Astrocyte of the hippocampus (primary cell): ENCODE results near the gene FBLN7.
A peak's percentile ranks its signal among the peaks of the same experiment; 100 is the strongest.

Experiments used
- DNase-seq: peaks from one replicate; pipeline ENCODE4 v3.0.0; 2011; ENCODE audit warnings: low read depth, low spot score

FBLN7 gene

DNA sequence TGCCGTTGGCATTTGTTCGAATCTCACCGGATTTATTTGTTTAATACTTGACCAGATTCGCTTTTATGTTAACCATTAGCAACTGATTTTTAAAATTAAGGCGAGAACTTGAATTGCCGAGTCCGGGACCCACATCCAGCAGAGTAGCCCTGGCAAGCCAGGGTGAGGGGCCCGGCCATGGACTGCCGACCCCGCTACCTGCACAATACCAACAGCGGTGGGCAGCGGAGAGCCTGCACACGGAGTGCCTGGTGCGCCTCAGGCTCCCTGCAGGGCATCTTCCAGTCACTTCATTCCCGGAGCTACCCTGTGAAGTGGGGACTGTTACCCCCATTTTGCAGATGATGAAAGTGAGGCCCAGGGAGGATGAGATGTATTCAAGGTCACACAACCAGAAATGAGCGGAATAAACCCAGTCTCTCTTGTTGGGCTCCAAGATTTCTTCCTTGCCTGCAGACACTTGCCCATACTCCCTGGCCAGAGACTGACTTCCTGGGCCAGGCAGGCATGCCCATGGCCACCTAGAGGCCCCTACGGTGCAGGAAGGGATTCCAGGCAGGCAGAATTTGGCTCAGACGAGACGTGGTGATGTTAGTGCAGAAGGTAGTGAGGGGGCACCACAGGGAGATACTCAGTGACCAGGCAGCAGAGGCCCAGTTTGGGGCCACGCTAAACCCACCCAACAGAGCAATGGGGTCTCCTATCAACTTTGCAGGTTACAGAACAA, 2.9 kb downstream of the FBLN7 start:
- DNase-seq, result no peak

DNA sequence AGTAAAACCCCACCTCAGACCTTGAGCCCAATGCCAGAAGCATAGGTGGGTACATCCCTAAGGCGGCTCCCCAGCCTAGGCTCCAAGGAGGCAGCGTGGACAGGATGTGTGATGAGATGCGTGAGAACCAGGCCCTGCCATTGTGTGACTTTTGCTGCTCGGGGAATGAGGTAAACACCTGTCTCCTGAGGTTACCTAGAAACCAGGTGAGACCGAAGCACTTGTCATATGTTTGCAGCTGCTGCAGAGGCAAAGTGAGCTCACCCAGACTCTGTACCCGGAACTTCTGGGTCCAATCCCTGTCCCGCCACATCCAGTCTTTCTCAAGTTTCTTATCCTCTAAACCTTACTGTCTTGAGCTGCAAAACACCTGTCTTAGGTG, 3.4 kb downstream of the FBLN7 start:
- no peak for DNase-seq

DNA sequence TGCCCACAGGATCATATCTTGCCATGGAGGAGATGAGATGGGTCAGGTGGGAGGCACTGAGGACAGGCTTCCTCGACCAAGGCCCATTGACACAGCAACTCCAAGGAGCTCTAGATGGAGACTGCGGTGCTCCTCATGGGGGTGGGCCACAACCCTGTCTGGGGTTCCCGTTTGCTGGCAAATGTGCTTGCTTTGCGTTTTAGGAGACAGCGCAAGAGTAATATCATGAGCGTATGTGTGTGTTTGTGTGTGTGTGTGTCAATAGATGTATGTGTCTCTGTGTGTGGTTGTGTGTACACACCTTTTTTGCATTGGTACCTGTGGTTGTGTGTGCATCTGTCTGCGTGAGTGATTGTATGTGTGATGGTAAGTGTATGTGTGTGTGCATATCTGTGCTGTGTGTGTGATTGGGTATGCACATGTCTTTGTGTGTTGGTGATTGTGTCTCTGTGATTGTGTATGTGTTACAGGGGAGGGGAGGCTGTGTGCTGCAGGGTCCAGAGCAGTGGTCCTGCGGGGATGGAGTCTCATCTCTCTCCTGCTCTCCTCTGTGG, 4.4 kb downstream of the FBLN7 start:
- no peak for DNase-seq

- DNase-seq, result no peak
Measured at GRCh38 chr2:112143150-112143549, 5.0 kb downstream of the FBLN7 start.

- no peak for DNase-seq
Measured at GRCh38 chr2:112144966-112145365, 6.8 kb downstream of the FBLN7 start.

GRCh38 chr2:112147382-112148168, 9.4 kb downstream of the FBLN7 start:
- no peak for DNase-seq

GRCh38 chr2:112148477-112148876, 10.3 kb downstream of the FBLN7 start:
- no peak for DNase-seq

GRCh38 chr2:112149194-112149593, 11.0 kb downstream of the FBLN7 start:
- DNase-seq, result no peak

DNA sequence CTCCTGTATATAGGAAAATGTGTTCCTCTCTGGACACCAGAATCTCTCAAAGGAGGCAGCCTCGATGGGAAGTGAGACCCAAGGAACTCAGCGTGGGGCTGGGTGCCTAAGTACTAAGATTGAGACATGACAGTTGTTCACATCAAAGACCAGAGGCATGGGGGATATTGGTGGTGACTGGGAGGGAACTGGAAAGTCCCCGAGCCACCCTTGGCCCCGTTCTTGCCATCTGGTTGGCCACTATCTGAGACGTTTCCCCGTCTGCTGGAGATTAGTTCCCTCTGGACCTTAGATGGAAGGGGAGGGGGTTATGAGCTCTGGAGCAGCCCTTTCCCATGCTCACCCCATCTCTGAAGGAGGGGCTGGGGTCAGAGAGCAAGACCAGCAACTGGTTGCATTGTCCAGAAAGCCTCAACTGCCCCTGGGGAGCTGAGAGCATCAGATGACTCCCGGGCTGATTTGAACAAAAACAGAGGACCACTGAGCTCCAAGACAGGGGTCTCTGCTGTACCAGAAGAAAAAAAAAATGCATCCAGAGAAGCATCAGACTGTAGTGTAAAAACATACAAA, 11.8 kb downstream of the FBLN7 start:
- no peak for DNase-seq

DNA sequence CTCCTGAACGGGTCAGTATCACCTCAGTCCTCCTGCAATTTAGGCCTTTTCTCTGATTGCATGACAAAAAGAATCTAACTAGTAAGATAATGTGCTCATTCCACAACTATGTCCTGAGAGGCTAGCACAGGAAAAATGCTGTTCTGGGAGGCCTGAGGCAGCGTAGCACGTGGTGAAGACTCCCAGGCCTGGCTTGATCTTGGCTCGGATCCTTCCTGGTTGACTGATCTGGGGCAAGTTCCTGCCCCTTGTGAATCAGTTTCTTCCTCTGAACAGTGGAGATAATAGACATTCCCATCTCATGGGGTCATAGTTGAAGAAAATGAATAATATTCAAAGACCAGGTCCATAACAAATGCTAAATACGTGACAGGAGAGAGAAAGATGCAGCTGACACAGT, 12.3 kb downstream of the FBLN7 start:
- peak; percentile 88 for DNase-seq

- no peak for DNase-seq
Measured at GRCh38 chr2:112150851-112151250, 12.7 kb downstream of the FBLN7 start.

DNA sequence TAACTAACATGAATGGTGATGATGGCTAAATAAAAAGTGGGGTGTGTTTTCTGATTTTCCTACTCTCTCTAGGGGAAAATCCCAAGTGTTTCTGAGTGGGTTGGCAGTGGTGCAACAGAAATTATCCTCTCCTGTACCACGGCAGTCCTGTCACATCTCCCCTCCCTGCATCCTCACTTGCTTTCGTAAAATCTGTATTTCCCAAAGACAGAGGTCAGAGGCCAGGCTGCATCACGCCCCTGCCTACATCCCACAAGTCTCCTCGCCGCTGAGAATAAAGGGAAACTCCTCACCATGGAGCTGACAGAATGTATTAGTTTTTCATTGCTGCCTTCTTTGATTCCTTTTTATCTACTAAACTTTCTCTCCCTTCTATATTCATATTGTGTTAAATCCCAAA, 13.1 kb downstream of the FBLN7 start:
- DNase-seq, result no peak

DNA sequence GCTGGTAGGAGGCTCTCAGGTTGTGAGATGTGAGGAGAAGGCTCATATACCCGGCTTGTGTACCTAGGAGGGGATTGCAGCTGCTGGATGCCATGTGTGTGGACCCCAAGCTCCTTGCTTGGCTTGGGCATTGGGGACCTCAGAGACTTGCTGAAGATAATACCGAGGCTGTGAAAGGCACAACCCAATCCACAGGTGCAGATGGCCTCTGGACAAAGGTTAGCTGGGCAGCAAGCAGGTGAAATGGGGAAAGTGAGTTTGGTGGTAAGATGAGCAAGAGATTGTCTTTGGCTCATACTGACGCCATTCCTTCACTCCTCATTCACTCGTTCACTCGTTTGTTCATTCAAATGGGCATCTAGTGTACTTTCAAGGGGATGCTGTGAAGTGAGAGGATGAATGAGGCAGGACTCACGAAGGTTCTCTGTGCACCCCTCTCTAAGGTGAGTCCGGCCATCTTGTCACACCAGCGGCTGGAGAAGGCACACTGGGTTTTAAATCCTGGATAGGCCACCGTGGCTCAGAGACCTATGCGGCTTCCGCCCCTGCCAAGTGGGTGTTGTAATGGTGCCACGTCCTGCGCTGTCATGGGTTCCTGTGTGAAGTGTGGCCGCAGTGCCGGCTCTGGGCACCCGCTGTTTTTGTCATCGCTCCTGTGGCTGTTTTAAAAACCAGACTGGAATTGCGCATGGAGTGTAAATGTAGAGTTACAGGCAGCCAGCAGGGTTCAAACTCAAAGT, 13.7 kb downstream of the FBLN7 start:
- no peak for DNase-seq

- no peak for DNase-seq
Measured at GRCh38 chr2:112152476-112153178, 14.4 kb downstream of the FBLN7 start.

DNA sequence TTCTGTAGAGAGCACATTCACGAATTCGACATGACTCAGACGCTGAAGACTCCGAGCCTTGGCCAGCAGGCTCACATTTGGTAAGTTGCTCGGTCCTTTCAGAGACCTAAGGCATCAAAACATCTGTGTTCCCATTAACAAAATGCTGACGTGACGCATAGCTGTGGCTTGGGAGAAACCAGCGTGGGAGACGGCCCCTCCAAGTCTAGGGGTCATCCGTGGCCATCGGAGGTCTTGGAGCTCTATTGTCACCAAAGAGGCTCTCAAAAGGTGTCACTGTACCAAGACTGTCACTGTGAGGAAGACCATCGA, 14.9 kb downstream of the FBLN7 start:
- DNase-seq, result peak; percentile 14

DNA sequence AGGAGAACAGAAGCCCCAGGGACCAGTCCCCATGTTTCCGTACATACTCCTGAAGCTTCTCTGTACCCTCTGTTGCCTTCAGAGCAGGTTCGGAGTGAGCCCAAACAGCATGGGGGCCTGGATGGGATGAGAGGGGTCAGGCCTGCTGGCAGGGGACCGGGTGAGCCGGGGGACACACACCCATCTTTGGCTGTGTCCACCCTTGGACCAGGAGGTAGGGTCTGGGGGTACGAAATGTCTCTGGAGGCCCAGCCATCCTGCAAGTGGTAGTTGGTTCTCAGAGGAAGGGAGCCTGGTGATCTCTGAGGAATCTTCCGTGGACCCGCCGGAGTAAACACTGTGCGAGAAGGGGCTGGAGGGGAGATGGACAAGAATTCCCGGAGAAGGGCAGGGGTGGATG, 15.3 kb downstream of the FBLN7 start:
- DNase-seq, result no peak

DNA sequence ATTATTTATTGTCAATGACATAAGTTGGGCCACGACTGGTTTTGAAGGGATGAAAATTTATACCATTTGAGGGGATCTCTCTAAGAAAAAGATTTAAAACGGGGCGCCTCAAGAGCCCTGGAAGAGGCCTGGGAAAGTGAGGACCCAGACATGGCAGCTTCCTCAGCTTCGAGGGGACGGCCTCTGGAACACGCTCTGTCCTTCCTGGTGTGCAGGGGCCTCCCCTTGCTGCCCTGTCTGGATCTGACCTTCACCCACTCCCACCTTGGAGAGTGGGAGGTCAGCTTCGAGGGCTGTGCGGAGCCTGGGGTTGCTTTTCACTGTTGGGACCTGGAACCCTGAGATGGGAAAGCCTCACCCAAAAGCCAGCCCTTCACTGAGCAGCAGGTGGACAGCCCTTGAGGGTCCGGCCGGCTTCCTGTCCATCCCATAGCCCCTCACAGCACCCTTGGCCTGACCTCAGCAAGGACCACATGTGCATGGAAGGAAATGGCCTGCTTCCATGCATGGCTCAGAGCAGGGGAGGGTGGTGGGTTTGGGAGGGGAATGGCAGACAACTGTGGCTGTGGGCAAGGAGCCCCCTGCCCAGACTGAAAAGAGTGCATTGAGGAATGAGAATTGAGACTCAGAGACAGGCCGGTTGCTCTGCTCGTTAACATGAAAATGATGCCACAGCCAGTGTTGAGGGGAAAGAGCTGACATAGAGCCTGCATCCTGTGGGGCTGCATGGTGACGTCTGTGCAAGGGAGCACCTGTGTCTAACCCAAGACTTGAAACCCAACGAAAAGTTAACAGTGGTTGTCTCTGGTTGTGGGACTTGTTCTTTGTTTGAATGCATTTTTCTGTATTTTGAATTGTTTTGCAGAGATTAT, 16.3 kb downstream of the FBLN7 start:
- no peak for DNase-seq

- DNase-seq, result peak; percentile 21
Measured at GRCh38 chr2:112155331-112156151, 17.4 kb downstream of the FBLN7 start.

DNA sequence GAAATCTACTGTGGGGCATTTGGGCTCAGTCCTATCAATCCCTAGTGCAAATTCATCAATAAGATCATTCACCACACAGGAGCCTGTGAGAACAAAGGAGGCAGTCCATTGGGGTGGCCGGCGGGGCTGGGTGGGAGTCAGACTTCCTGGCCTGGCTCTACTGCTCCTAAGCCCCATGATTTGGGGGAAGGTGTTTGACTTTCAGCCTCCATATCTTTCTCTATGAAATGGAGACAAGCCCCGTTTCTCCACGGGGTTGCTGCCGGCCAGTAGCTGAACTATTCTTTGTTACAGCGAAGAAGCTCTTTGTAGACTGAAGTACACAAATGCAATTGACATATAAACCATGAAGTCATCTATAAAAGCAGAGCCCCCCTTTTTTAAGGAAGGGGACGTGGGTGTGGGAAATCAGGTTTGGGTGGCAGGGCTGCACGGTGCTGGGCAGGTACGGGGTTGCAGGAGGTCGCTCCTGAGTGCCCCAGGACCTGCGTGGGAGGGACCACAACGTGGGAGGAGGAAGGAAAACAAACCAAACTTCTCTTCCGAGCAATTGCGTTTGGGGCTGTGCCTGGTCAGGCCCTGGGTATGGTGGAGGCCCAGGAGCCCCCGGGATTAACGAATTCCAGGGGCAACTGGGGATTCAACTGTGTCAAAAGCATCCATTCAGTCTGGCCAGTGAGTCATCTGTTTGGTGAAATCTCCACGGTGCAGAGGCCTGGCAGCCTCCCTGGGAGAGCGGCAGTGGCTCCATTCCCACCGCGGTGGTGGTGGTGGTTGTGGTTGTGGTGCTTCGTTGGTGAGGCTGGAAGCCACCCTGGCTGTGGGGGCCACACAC, 18.2 kb downstream of the FBLN7 start:
- DNase-seq, result peak; percentile 96
